WTC11 (cell line): ENCODE results near the gene SMPD2. TPM values are rescaled to one million over a fixed set of nuclear protein-coding genes. Genes with fewer than 3 reads are reported as not detected.

Experiments used
- ATAC-seq: fragments of 200-7000 bp; cut with Tn5 transposase; 2 replicates; pipeline ENCODE4 v1.10.0; 2021; ENCODE audit warnings: mild to moderate bottlenecking, moderate library complexity
- CTCF ChIA-PET: fragments of 300-600 bp; sonication (Branson Sonifier 250); formaldehyde crosslinking; loops from one replicate; lab custom pipeline; 2021; ENCODE audit warnings: antibody characterized with exemption; lab: Charles Lee
- POLR2A ChIA-PET: fragments of 350-600 bp; sonication (Branson Sonifier 250); formaldehyde crosslinking; loops from one replicate; lab custom pipeline; 2021; ENCODE audit warnings: antibody characterized with exemption; lab: Charles Lee
- DNase-seq: peaks from one replicate; pipeline ENCODE4 v3.0.0; 2021; ENCODE audit warnings: low spot score
- H3K27ac Mint-ChIP-seq: 2 replicates; pipeline ENCODE4 v1.8.0; 2021; ENCODE audit warnings: mixed read lengths
- H3K27me3 Mint-ChIP-seq: 2 replicates; pipeline ENCODE4 v1.8.0; 2021; ENCODE audit warnings: low read depth, mild to moderate bottlenecking, moderate library complexity, mixed read lengths
- H3K36me3 Mint-ChIP-seq: 2 replicates; pipeline ENCODE4 v1.8.0; 2021; ENCODE audit warnings: mixed read lengths
- H3K4me1 Mint-ChIP-seq: 2 replicates; pipeline ENCODE4 v1.8.0; 2022; ENCODE audit warnings: mixed read lengths
- H3K4me3 Mint-ChIP-seq: 2 replicates; pipeline ENCODE4 v1.8.0; 2021; ENCODE audit warnings: mild to moderate bottlenecking, moderate library complexity, mixed read lengths
- H3K9me3 Mint-ChIP-seq: 2 replicates; pipeline ENCODE4 v1.8.0; 2021; ENCODE audit warnings: mixed read lengths
- CREM ChIP-seq: sonication (generic); formaldehyde crosslinking; IDR thresholded peaks from 2 replicates; pipeline ENCODE4 v1.8.1; 2022; ENCODE audit warnings: mild to moderate bottlenecking, missing genetic modification reagents, moderate library complexity
- EMX1 ChIP-seq: fragments of 250-450 bp; sonication (Bioruptor Pico); IDR thresholded peaks from 2 replicates; pipeline ENCODE4 v1.8.0; 2021; ENCODE audit warnings: mild to moderate bottlenecking
- ESRRA ChIP-seq: sonication (generic); formaldehyde crosslinking; IDR thresholded peaks from 2 replicates; pipeline ENCODE4 v1.8.1; 2022; ENCODE audit warnings: mild to moderate bottlenecking, missing genetic modification reagents, borderline replicate concordance
- FOXK1 ChIP-seq: sonication (generic); formaldehyde crosslinking; IDR thresholded peaks from 2 replicates; pipeline ENCODE4 v1.8.0; 2022; ENCODE audit warnings: mild to moderate bottlenecking, moderate library complexity, missing genetic modification reagents
- GABPB1 ChIP-seq: sonication (generic); formaldehyde crosslinking; IDR thresholded peaks from 2 replicates; pipeline ENCODE4 v1.8.1; 2023; ENCODE audit warnings: mild to moderate bottlenecking, missing genetic modification reagents
- GRHL2 ChIP-seq: fragments of 250-450 bp; sonication (Bioruptor Pico); IDR thresholded peaks from 2 replicates; pipeline ENCODE4 v1.8.0; 2022; ENCODE audit warnings: mild to moderate bottlenecking, moderate library complexity; ENCODE audit not compliant: insufficient replicate concordance, severe bottlenecking
- IRF2 ChIP-seq: sonication (generic); formaldehyde crosslinking; IDR thresholded peaks from 2 replicates; pipeline ENCODE4 v1.8.0; 2022; ENCODE audit warnings: low read depth, missing genetic modification reagents, borderline replicate concordance
- JAZF1 ChIP-seq: fragments of 250-450 bp; sonication (Bioruptor Pico); IDR thresholded peaks from 2 replicates; pipeline ENCODE4 v1.9.0; 2021; ENCODE audit warnings: moderate library complexity, mild to moderate bottlenecking, inconsistent platforms
- JUN ChIP-seq: sonication (generic); formaldehyde crosslinking; IDR thresholded peaks from 2 replicates; pipeline ENCODE4 v1.8.0; 2023; ENCODE audit warnings: mild to moderate bottlenecking, missing genetic modification reagents
- NFYB ChIP-seq: sonication (generic); formaldehyde crosslinking; conservative IDR thresholded peaks from 2 replicates; pipeline ENCODE4 v1.8.0; 2022; ENCODE audit warnings: low read depth, missing genetic modification reagents
- NR1H2 ChIP-seq: sonication (generic); formaldehyde crosslinking; IDR thresholded peaks from 2 replicates; pipeline ENCODE4 v1.9.0; 2021; ENCODE audit warnings: mild to moderate bottlenecking, moderate library complexity, missing genetic modification reagents
- OVOL2 ChIP-seq: fragments of 250-450 bp; sonication (Bioruptor Pico); IDR thresholded peaks from 2 replicates; pipeline ENCODE4 v1.9.0; 2021; ENCODE audit warnings: mild to moderate bottlenecking, borderline replicate concordance
- PRRX2 ChIP-seq: fragments of 250-450 bp; sonication (Bioruptor Pico); IDR thresholded peaks from 2 replicates; pipeline ENCODE4 v1.8.0; 2021; ENCODE audit warnings: mild to moderate bottlenecking
- RORB ChIP-seq: fragments of 250-450 bp; sonication (Bioruptor Pico); IDR thresholded peaks from 2 replicates; pipeline ENCODE4 v1.9.0; 2021; ENCODE audit warnings: mild to moderate bottlenecking
- TCF7 ChIP-seq: sonication (generic); formaldehyde crosslinking; IDR thresholded peaks from 2 replicates; pipeline ENCODE4 v1.8.0; 2022; ENCODE audit warnings: mild to moderate bottlenecking, low read depth, missing genetic modification reagents, moderate library complexity
- TEAD4 ChIP-seq: sonication (generic); formaldehyde crosslinking; IDR thresholded peaks from 2 replicates; pipeline ENCODE4 v1.8.0; 2022; ENCODE audit warnings: mild to moderate bottlenecking, missing genetic modification reagents
- ZNF138 ChIP-seq: sonication (generic); formaldehyde crosslinking; conservative IDR thresholded peaks from 2 replicates; pipeline ENCODE4 v1.8.1; 2022; ENCODE audit warnings: mild to moderate bottlenecking, moderate library complexity, missing genetic modification reagents
- ZNF219 ChIP-seq: sonication (generic); formaldehyde crosslinking; IDR thresholded peaks from 2 replicates; pipeline ENCODE4 v1.8.0; 2023; ENCODE audit warnings: missing genetic modification reagents, mild to moderate bottlenecking, borderline replicate concordance
- ZNF232 ChIP-seq: sonication (generic); formaldehyde crosslinking; IDR thresholded peaks from 2 replicates; pipeline ENCODE4 v1.8.0; 2022; ENCODE audit warnings: mild to moderate bottlenecking, missing genetic modification reagents
- total RNA-seq: library from RNA; stranded (reverse); gene quantifications from 3 replicates; pipeline ENCODE4 v1.2.3, GENCODE V29; 2021
- TF ChIP-seq, protein P1 (sequence below): sonication (generic); formaldehyde crosslinking; conservative IDR thresholded peaks from 2 replicates; pipeline ENCODE4 v1.8.1; 2022; ENCODE audit warnings: mild to moderate bottlenecking, missing genetic modification reagents
- TF ChIP-seq, protein P2 (sequence below): sonication (generic); formaldehyde crosslinking; IDR thresholded peaks from 2 replicates; pipeline ENCODE4 v1.8.1; 2022; ENCODE audit warnings: low read depth, missing genetic modification reagents, borderline replicate concordance
- TF ChIP-seq, protein P3 (sequence below): sonication (generic); formaldehyde crosslinking; IDR thresholded peaks from 2 replicates; pipeline ENCODE4 v1.8.0; 2022; ENCODE audit warnings: mild to moderate bottlenecking, missing genetic modification reagents
- TF ChIP-seq, protein P4 (sequence below): sonication (generic); formaldehyde crosslinking; IDR thresholded peaks from 2 replicates; pipeline ENCODE4 v1.8.1; 2022; ENCODE audit warnings: missing genetic modification reagents, borderline replicate concordance
- TF ChIP-seq, protein P5 (sequence below): sonication (generic); formaldehyde crosslinking; IDR thresholded peaks from 2 replicates; pipeline ENCODE4 v1.8.0; 2022; ENCODE audit warnings: mild to moderate bottlenecking, missing genetic modification reagents

The SMPD2 gene
- total RNA-seq, 1 experiment from 2014 or later: 13.1 TPM

DNA sequence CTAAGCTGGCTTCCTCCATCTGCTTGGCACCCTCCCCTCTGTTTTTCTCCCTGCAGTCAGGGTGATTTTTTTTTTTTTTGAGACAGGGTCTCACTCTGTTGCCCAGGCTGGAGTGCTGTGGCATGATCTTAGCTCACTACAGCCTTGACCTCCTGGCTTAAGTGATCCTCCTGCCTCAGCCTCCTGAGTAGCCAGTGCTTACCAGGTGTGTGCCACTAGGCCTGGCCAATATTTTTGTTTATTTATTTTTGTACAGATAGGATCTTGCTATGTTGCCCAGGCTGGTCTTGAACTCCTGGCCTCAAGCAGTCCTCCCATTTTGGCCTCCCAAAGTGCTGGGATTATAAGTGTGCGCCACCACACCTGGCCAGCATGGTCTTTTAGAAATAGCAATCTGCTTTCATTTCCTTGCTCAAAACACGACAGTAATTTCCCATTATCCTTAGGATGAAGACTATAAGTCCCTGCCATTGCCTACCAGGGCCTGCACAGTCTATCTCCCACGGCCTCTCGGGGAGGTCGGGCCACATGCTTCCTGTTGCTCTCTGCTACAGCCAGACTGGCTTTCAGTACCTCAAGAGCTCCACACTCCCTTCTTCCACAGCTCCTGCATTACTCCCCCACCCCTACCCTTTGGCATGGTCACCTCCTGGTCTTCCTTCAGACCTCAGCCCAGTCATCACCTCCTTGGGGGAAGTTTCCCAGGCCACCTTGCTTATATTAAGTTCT lies 47.2 kb upstream of the SMPD2 start:
- H3K27me3 Mint-ChIP-seq: no peaks in the 10 kb centered on the region
- no peaks in the 10 kb centered on the region for H3K36me3 Mint-ChIP-seq
- no peak for TF ChIP-seq CREM (CRISPR knock-in tag)
- TF ChIP-seq JAZF1 (CRISPR knock-in tag): no peak
- TF ChIP-seq, protein P1, sequence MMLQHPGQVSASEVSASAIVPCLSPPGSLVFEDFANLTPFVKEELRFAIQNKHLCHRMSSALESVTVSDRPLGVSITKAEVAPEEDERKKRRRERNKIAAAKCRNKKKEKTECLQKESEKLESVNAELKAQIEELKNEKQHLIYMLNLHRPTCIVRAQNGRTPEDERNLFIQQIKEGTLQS: no peak
- H3K27ac Mint-ChIP-seq: no peak overlapping the region
- ChIA-PET CTCF (no interaction called here), POLR2A (no interaction called here)
- H3K9me3 Mint-ChIP-seq: no peaks in the 10 kb centered on the region
- no peak overlapping the region for H3K4me3 Mint-ChIP-seq
- ATAC-seq (no peak), DNase-seq (no peak)
- H3K4me1 Mint-ChIP-seq: no peaks in the 10 kb centered on the region

DNA sequence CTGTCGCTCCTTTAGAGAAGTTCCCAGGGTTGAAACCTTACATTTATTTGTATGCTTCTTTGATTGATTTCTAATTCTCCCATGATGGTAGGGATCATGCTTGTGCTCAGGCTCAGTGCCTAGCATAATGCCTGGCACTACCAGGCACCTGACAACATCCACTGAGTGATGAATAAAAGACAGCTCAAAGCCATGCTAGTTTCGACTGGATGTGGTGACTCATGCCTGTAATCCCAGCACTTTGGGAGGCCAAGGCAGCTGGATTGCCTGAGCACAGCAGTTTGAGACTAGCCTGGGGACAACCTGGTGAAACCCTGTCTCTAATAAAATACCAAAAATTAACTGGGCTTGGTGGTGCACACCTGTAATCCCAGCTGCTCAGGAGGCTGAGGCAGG lies 46.6 kb upstream of the SMPD2 start:
- no peak overlapping the region for H3K4me3 Mint-ChIP-seq
- H3K27me3 Mint-ChIP-seq: no peaks in the 10 kb centered on the region
- ATAC-seq: no peak
- TF ChIP-seq ZNF219 (CRISPR knock-in tag): no peak
- TF ChIP-seq TCF7 (CRISPR knock-in tag): no peak
- no peak for TF ChIP-seq TEAD4 (CRISPR knock-in tag)
- TF ChIP-seq ZNF232 (CRISPR knock-in tag): no peak
- TF ChIP-seq GRHL2: no peak
- TF ChIP-seq JUN (CRISPR knock-in tag): no peak
- TF ChIP-seq RORB: no peak
- TF ChIP-seq NFYB (CRISPR knock-in tag): no peak
- TF ChIP-seq, protein P2, sequence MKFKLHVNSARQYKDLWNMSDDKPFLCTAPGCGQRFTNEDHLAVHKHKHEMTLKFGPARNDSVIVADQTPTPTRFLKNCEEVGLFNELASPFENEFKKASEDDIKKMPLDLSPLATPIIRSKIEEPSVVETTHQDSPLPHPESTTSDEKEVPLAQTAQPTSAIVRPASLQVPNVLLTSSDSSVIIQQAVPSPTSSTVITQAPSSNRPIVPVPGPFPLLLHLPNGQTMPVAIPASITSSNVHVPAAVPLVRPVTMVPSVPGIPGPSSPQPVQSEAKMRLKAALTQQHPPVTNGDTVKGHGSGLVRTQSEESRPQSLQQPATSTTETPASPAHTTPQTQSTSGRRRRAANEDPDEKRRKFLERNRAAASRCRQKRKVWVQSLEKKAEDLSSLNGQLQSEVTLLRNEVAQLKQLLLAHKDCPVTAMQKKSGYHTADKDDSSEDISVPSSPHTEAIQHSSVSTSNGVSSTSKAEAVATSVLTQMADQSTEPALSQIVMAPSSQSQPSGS (CRISPR knock-in tag): no peak
- no peak for TF ChIP-seq FOXK1
- TF ChIP-seq EMX1: no peak
- TF ChIP-seq IRF2 (CRISPR knock-in tag): no peak
- TF ChIP-seq CREM (CRISPR knock-in tag): no peak
- no peak for TF ChIP-seq NR1H2 (CRISPR knock-in tag)
- TF ChIP-seq PRRX2 (CRISPR knock-in tag): no peak
- POLR2A ChIA-PET: no interaction called here
- CTCF ChIA-PET: no interaction called here
- no peaks in the 10 kb centered on the region for H3K4me1 Mint-ChIP-seq
- no peak for DNase-seq
- H3K9me3 Mint-ChIP-seq: no peaks in the 10 kb centered on the region
- no peaks in the 10 kb centered on the region for H3K36me3 Mint-ChIP-seq
- H3K27ac Mint-ChIP-seq: no peak overlapping the region

DNA sequence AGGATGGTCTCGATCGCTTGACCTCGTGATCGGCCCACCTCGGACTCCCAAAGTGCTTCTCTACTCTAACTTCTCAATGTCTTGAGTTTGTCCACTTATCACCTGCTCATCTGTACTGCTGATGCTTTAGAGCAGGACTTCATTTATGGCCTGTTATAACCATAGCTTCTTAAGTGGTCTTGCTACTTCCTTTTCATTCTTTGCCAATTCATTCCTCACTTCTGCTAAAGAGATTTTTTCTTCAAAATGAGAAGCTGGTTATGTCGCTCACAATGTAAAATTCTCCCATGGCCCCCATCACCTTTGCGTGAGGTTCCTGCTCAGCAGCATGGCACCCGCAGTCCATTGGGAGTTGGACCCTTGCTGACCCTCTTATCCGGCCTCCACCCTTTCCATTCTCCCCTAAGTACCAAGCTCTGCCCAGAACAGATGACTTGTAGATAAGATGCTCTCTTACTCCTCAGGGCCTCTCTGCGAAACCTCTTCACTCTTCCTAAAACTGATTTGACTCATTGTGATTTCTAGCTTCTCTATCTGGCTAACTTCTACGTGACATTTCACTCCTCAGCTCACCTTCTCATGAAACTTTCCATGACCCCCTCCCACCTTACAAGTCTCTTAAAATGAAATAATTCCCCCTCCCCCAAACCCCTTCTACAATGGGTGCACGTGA lies 44.3 kb upstream of the SMPD2 start:
- CTCF ChIA-PET: interaction anchor here (0.5 to 2.2 kb wide), 6 partner anchors 12 to 214 kb away, joined by 3 to 7 read pairs (median 5); partner anchors contain the start of gene MICAL1
- Mint-ChIP-seq H3K4me1 (no peaks in the 10 kb centered on the region), H3K9me3 (no peaks in the 10 kb centered on the region), H3K27ac (no peak overlapping the region), H3K36me3 (no peaks in the 10 kb centered on the region), H3K27me3 (no peaks in the 10 kb centered on the region), H3K4me3 (no peak overlapping the region)
- POLR2A ChIA-PET: interaction anchor here (0.6 kb wide), 1 partner anchor 39 kb away, joined by 5 read pairs; no protein-coding TSS in a partner anchor
- DNase-seq (no peak), ATAC-seq (no peak)
- TF ChIP-seq, protein P3, sequence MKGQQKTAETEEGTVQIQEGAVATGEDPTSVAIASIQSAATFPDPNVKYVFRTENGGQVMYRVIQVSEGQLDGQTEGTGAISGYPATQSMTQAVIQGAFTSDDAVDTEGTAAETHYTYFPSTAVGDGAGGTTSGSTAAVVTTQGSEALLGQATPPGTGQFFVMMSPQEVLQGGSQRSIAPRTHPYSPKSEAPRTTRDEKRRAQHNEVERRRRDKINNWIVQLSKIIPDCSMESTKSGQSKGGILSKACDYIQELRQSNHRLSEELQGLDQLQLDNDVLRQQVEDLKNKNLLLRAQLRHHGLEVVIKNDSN (CRISPR knock-in tag): no peak
- TF ChIP-seq, protein P4, sequence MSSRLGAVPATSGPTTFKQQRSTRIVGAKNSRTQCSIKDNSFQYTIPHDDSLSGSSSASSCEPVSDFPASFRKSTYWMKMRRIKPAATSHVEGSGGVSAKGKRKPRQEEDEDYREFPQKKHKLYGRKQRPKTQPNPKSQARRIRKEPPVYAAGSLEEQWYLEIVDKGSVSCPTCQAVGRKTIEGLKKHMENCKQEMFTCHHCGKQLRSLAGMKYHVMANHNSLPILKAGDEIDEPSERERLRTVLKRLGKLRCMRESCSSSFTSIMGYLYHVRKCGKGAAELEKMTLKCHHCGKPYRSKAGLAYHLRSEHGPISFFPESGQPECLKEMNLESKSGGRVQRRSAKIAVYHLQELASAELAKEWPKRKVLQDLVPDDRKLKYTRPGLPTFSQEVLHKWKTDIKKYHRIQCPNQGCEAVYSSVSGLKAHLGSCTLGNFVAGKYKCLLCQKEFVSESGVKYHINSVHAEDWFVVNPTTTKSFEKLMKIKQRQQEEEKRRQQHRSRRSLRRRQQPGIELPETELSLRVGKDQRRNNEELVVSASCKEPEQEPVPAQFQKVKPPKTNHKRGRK: no peak
- TF ChIP-seq GRHL2 (no peak), ESRRA (CRISPR knock-in tag) (no peak), OVOL2 (CRISPR knock-in tag) (no peak), GABPB1 (CRISPR knock-in tag) (no peak), TEAD4 (CRISPR knock-in tag) (no peak), ZNF138 (CRISPR knock-in tag) (no peak)
- TF ChIP-seq, protein P5, sequence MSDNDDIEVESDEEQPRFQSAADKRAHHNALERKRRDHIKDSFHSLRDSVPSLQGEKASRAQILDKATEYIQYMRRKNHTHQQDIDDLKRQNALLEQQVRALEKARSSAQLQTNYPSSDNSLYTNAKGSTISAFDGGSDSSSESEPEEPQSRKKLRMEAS: no peak
